GM12872 (cell line): Measurements from ENCODE around the gene TMEM25.

ENCODE experiments used
- TF ChIP-seq, protein P1 (sequence below): IDR thresholded peaks from 3 replicates; pipeline ENCODE4 v1.5.1; 2011; ENCODE audit warnings: low read depth, mild to moderate bottlenecking, low read length, moderate library complexity; ENCODE audit not compliant: insufficient read depth

Gene TMEM25

DNA sequence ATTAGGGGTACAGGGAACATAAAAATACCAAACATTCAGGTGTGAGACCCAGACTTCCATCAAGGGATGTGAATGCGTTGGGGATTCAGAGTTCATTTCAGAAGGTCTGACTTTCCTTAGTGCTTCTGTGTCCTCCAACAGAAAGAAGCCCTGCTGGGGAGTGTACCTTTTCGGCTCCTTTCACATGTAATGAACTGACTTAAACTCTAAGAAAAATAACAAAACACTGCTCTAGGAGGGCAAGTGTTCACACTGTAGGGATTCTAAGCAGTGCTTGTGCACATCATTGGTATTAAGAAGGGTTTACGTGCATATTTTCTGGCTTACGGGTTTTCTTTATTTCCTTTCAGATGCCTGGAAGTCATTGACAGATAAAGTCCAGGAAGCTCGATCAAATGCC, 19.4 kb upstream of the TMEM25 start:
- TF ChIP-seq, protein P1, sequence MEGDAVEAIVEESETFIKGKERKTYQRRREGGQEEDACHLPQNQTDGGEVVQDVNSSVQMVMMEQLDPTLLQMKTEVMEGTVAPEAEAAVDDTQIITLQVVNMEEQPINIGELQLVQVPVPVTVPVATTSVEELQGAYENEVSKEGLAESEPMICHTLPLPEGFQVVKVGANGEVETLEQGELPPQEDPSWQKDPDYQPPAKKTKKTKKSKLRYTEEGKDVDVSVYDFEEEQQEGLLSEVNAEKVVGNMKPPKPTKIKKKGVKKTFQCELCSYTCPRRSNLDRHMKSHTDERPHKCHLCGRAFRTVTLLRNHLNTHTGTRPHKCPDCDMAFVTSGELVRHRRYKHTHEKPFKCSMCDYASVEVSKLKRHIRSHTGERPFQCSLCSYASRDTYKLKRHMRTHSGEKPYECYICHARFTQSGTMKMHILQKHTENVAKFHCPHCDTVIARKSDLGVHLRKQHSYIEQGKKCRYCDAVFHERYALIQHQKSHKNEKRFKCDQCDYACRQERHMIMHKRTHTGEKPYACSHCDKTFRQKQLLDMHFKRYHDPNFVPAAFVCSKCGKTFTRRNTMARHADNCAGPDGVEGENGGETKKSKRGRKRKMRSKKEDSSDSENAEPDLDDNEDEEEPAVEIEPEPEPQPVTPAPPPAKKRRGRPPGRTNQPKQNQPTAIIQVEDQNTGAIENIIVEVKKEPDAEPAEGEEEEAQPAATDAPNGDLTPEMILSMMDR: no peak

DNA sequence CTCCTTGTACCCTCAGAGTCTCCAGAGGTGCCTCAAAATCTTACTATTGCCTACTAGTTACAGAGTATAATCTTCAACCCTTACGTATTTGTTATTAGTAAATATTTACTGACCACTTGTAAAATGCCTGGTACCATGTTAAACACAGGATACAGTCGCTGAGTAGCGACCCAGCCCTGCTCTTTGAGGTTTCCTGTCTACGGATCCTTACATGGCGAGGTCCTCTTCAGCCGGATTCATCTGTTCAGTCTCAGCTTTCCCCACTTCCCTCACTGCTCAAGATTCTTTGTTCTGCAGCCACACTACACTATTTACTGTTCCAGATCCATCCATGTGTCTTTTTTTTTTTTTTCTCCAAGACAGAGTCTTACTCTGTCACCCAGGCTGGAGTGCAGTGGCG, 16.9 kb upstream of the TMEM25 start:
- TF ChIP-seq, protein P1: no peak

DNA sequence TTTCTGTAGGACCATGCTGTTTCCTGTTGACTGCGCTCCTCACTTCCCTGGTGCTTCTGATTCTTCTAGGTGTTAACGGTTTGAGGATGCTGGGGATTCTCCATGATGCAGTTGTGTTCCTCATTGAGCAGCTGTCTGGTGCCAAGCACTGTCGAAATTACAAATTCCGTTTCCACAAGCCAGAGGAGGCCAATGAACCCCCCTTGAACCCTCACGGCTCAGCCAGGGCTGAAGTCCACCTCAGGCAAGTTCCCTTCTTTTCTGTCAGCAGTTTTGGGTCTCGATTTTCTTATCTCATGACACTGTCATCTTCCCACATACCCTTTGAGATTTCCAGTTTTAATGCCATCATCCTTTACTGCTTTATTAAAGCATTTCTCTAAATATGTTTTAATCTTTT, 11.4 kb upstream of the TMEM25 start:
- TF ChIP-seq, protein P1: no peak

DNA sequence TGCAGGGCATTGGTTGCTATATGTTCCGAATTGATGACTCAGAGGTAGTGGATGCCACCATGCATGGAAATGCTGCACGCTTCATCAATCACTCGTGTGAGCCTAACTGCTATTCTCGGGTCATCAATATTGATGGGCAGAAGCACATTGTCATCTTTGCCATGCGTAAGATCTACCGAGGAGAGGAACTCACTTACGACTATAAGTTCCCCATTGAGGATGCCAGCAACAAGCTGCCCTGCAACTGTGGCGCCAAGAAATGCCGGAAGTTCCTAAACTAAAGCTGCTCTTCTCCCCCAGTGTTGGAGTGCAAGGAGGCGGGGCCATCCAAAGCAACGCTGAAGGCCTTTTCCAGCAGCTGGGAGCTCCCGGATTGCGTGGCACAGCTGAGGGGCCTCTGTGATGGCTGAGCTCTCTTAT, 9.1 kb upstream of the TMEM25 start:
- TF ChIP-seq, protein P1: no peak

DNA sequence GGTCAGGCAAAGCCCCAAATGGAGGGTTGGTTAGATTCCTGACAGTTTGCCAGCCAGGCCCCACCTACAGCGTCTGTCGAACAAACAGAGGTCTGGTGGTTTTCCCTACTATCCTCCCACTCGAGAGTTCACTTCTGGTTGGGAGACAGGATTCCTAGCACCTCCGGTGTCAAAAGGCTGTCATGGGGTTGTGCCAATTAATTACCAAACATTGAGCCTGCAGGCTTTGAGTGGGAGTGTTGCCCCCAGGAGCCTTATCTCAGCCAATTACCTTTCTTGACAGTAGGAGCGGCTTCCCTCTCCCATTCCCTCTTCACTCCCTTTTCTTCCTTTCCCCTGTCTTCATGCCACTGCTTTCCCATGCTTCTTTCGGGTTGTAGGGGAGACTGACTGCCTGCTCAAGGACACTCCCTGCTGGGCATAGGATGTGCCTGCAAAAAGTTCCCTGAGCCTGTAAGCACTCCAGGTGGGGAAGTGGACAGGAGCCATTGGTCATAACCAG, 8.4 kb upstream of the TMEM25 start:
- TF ChIP-seq, protein P1: peak; percentile 38; the same call in 2 of the 3 replicates

DNA sequence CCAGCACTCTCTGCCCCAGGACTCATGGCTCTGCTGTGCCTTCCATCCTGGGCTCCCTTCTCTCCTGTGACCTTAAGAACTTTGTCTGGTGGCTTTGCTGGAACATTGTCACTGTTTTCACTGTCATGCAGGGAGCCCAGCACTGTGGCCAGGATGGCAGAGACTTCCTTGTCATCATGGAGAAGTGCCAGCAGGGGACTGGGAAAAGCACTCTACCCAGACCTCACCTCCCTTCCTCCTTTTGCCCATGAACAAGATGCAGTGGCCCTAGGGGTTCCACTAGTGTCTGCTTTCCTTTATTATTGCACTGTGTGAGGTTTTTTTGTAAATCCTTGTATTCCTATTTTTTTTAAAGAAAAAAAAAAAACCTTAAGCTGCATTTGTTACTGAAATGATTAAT, 6.6 kb upstream of the TMEM25 start:
- TF ChIP-seq, protein P1: no peak

DNA sequence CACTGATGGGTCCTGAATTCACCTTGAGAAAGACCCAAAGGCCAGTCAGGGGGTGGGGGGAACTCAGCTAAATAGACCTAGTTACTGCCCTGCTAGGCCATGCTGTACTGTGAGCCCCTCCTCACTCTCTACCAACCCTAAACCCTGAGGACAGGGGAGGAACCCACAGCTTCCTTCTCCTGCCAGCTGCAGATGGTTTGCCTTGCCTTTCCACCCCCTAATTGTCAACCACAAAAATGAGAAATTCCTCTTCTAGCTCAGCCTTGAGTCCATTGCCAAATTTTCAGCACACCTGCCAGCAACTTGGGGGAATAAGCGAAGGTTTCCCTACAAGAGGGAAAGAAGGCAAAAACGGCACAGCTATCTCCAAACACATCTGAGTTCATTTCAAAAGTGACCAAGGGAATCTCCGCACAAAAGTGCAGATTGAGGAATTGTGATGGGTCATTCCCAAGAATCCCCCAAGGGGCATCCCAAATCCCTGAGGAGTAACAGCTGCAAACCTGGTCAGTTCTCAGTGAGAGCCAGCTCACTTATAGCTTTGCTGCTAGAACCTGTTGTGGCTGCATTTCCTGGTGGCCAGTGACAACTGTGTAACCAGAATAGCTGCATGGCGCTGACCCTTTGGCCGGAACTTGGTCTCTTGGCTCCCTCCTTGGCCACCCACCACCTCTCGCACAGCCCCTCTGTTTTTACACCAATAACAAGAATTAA, 6.1 kb upstream of the TMEM25 start:
- TF ChIP-seq, protein P1: no peak

DNA sequence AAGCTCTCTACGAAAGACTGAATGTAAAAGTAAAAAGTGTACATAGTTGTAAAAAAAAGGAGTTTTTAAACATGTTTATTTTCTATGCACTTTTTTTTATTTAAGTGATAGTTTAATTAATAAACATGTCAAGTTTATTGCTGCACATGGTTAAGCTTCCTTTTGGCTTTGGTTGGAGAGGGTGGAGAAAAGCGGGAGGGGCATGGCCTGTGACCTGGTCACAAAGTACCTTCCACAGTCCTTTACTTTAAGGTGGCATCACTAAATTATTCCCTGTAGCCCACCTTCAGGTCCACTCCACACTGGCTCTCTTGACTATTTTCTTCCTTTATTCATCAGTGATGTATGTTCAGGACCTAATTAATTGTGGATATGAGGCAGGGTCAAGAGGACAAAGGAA, 4.3 kb upstream of the TMEM25 start:
- TF ChIP-seq, protein P1: no peak
